Medulla oblongata (tissue), 1 donor: ENCODE data around the gene PPM1F.
A peak's percentile ranks its signal among the peaks of the same experiment; 100 is the strongest.

Experiments
- DNase-seq: peaks from one replicate; pipeline ENCODE4 v3.0.0-alpha.2; 2015; ENCODE audit errors: extremely low spot score

The PPM1F gene

GRCh38 chr22:21961127-21961867, 8.6 kb upstream of the PPM1F start:
- no peak for DNase-seq

DNA sequence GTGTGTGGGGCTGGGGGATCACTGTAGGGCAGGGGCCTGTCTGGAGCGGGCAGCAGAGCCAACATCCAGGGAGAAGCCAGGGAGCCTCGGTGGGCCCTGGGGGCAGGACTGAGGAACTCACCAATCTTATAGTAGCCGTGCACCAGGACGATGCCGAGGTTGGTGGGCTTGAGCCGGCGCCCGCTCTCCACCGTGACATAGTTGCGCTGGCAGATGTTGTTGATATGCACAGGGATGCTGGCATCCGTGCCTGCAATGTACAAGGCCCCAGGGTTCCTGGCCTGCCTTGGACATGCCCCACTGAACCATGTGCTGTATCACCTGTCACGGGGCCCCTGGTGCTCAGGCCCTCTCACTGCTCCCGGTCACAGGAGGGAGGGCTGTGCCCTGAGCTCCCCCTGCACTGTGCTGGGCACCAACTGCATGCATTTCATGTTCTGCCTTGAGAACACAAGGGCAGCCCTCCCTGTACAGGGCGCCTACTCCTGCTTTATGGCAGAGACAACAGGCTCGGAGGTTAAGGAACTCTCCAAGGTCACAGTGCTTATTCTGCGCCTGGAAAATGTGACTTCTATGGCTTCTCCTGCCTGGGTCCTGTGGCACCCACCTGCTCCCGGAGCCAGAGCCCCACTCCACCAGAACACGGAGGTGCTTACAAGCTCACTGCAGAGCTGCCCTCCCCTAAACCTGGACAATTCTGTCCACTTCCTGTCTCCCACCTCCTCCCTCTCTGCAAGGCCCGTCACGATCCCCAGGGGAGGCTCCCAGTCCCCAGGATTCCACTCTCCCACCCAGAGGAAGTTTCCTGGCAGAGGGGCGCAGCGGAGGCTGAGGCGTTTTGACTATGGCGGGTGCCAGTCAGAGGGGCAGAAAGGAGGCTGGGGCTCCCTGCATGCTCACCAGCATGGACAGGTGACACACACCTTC, 7.8 kb upstream of the PPM1F start:
- no peak for DNase-seq

- DNase-seq, result no peak
Measured at GRCh38 chr22:21959274-21960074, 6.8 kb upstream of the PPM1F start.

DNA sequence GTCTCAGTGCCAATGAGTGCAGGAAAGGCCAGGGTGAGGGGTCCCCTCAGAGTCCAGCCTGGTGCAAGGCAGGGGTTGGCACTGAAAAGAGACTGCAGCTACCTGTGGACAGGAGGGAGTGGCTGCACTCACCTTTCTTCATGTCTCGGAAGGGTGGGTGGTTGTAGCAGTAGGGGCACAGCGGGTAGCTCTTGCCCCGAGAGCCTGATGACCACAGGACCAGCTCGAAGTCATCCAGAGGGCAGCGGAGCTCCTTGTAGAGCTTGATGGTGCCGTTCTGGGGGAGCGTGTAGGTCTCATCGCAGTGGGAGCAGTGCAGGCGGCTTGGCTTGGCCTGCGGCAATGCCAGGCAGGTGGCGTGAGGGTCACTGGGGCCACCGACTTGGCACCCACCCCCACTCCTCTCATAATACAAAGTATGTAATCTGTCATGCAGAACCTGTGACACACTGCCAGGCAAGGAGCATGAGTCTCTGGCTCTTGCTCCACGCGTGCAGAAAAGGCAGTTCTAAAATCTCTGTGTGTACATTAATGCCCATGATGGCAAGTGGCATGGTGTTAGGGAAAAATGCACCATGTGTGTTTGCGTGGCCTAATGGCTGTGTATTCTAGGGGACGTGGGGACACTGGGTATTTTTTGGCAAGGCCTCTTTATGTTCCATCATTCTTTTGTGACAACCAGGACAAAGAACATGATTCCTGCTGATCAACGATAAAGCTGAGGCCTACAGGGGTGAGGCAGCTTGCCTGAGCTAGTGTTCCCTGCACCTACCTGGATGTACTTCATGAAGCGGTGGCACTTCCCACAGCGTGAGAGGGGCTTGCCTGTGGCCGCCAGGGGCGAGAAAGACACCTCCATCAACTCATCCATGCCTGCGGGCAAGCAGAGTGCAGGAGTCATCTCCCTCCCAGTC, 6.0 kb upstream of the PPM1F start:
- DNase-seq, result no peak

DNA sequence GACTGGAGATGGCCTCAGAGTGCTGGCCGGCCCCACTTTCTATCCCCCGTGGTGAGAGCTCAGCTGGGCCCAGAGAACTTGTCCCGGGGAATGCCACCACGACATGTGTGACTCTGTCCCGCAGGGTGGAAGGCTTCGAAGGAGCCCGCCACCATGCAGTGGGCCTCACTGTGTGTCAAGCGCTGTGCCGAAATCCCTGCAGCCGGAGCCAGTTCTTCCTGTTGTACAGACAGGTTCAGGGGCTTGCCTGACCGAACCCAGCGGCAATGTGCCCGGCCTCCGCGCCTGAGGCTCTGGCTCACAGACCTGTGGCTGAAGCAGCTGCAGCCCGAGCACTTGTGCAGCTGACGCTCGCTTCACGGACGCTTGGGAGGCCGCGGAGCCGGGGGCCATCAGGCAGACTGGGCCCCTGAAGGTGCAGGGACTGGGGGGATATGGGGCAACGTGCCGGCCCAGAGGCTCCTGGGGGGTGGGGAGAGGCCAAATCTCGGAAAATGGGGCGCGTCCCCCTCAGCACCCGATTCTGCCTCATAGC, 650 bp downstream of the PPM1F start:
- no peak for DNase-seq

GRCh38 chr22:21951062-21951461, 1.6 kb downstream of the PPM1F start:
- DNase-seq, result no peak

DNA sequence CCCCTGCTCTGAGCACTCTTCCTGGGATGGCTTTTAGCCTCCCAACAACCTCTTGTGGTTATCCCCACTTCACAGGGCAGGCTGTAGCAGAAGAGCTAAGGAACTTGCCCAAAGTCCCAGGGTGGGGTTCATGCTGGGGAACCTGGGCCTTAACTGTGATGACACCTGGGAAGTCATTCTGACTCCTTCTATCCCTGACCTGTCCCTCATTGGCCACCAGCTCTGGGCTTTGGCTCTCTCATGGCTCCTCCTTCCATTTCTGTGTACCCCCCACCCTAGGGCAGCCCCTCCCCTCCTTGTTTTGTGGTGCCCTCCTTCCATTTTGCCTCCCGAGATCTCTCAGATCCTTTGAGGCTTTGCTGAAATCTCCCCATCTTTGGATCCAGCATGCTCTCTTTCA, 2.7 kb downstream of the PPM1F start:
- no peak for DNase-seq

GRCh38 chr22:21949569-21949918, 3.1 kb downstream of the PPM1F start:
- no peak for DNase-seq

DNA sequence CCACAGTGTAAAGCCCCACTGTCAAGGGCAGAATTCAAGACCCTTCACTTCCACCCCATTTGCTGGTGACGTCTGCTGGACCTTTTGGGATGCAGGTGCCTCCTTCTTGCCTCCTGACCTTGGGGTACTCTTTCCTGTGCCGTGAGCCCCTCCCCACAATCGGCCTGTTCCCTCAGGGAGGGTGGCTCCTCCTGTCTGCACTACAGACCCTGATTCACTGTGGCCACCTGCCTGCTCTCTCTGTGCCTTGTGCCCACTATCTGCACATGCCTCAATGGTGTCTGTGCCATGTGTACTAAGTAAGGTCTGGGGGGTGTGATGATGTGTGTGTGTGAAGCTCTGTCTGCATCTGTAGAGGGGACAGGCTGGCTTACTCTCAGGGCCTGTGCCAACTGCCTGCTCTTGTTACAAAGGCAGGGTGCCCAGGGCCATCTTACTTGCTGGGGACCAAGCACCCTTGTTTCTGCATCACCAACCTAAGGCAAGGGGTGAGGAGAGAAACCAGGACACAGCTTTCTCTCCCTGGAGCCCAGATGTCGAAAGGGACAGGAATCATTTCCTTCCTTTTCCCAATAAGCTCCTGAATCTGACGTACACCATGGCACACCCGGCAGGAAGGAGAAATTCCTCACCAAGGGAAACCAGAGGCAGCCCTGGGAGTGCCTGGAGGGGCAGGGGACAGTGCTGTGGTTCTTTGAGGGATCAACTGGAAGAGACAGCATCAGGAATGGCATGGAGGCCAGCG, 3.7 kb downstream of the PPM1F start:
- DNase-seq, result no peak

DNA sequence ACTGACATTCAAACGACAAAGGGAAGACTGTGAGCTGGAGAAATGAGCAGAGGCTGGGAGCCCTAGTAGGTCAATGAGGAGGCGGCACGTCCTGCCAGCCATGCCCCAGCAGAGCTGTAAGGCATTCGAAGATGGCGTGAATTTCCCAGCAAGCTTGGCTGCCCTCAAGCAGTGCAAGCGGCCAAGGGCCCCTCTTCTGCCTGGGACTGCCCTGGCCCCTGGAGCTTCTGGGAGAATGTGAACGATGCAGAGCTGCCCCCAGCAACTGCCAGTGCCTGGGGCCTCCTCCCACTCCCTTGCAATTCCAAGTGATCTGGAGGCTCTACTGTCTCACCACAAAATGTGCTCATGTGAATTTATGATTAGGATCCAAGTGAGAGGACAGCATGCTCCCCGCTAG, 4.3 kb downstream of the PPM1F start:
- no peak for DNase-seq

- no peak for DNase-seq
Measured at GRCh38 chr22:21947040-21948014, 5.3 kb downstream of the PPM1F start.

DNA sequence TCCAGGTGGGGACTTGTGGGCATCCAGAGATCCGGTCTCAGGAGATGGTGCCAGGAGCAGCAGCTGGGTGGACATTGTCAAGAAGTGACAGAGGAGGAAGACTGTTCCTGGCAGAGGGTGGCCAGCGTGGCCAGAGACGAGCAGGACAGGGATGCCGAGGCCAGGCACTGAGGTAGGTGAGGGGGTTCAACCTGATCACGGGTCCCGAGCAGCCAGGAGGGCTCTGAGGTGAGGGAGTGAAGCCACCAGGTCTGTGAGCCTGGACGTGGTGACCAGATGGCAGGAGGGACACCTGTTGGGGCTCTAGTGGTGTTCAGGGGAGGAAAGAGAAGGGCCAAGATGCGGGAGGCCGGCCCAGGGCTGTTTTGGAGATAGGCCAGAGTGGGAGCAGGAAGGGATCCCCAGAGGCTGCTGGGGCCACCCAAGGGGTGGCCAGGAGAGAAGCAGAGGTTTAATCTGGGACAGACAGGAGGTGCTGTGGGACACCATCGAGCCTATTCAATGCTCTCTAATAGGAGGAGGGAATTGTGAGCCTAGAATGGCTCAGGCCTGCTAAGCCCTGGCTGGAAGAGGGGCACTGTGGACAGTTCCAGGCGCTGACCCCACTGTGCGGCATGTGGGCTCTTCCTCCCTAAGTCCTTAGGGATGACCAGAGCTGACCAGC, 6.3 kb downstream of the PPM1F start:
- no peak for DNase-seq

- DNase-seq, result peak; percentile 53
Measured at GRCh38 chr22:21945453-21946261, 7.0 kb downstream of the PPM1F start.

DNA sequence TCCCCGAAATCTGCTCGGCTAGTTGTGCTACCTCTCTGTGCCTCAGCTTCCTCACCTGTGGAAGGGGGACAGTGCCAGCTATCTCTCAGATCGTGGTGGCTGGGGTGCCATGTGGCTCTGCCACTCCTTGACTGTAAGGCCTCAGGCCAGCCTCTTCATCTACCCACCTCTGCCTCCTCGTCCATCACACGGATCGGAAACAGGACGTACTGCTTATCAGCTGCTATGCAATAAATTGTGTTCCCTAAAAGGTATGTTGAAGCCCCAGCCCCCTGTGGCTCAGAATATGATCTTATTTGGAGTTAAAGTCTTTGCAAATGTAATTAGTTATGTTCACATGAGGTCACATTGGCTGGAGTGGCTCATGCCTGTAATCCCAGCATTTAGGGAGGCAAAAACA, 7.8 kb downstream of the PPM1F start:
- no peak for DNase-seq

GRCh38 chr22:21943571-21944448, 8.8 kb downstream of the PPM1F start:
- DNase-seq, result no peak
